SK-N-SH (cell line): ENCODE results near the gene NTRK3. TPM values are rescaled to one million over a fixed set of nuclear protein-coding genes. Genes with fewer than 3 reads are reported as not detected.

Experiments
- CTCF ChIA-PET: fragments of 300-600, 350-600 bp; formaldehyde crosslinking; extraction: SDS; loops from one replicate; lab custom pipeline; 2021; lab: Yijun Ruan, JAX
- POLR2A ChIA-PET: fragments of 350-600 bp; sonication (Branson Sonifier 250); formaldehyde crosslinking; extraction: SDS; loops from one replicate; lab custom pipeline; 2020; ENCODE audit warnings: antibody characterized with exemption, inconsistent platforms; lab: Yijun Ruan, JAX
- DNase-seq: peaks from one replicate; pipeline ENCODE4 v3.0.0; 2012
- H2AFZ ChIP-seq: fragments of 200-600 bp; sonication (generic); 2 replicates; pipeline ENCODE4 v1.8.1; 2016; ENCODE audit warnings: antibody characterized with exemption, mild to moderate bottlenecking, low read depth
- H3F3A ChIP-seq: fragments of 200-600 bp; sonication (generic); replicated peaks from 2 replicates; pipeline ENCODE3; 2016; ENCODE audit warnings: antibody characterized with exemption, mild to moderate bottlenecking; ENCODE audit not compliant: insufficient read depth
- H3K27ac ChIP-seq, 2 experiments: fragments of 200-500 bp in 1 of 2; fragments of 200-600 bp in 1 of 2; sonication (Bioruptor generic) in 1 of 2; sonication (generic), shearing (Covaris generic) in 1 of 2; 2 replicates each; pipeline versions ENCODE4 v1.5.1 to v1.6.1; 2014 to 2016; ENCODE audit warnings: low read depth in 2 of 2, inconsistent platforms in 1 of 2, low read length in 1 of 2, mild to moderate bottlenecking in 1 of 2, mixed read lengths in 1 of 2
- H3K27me3 ChIP-seq: fragments of 200-600 bp; sonication (generic), shearing (Covaris generic); 2 replicates; pipeline ENCODE4 v1.6.1; 2016; ENCODE audit warnings: mixed run types; ENCODE audit not compliant: insufficient read depth
- H3K36me3 ChIP-seq, 2 experiments: fragments of 200-500 bp in 1 of 2; fragments of 200-600 bp in 1 of 2; sonication (Bioruptor generic) in 1 of 2; sonication (generic) in 1 of 2; replicated peaks in 1 of 2; 2 replicates each; pipeline versions ENCODE3 to v1.5.1; 2014 to 2016; ENCODE audit warnings: low read length in 1 of 2, mild to moderate bottlenecking in 1 of 2; ENCODE audit not compliant: insufficient read depth in 2 of 2, control insufficient read depth in 1 of 2
- H3K4me1 ChIP-seq, 2 experiments: fragments of 200-500 bp in 1 of 2; fragments of 200-600 bp in 1 of 2; sonication (Bioruptor generic) in 1 of 2; sonication (generic), shearing (Covaris generic) in 1 of 2; 2 replicates each; pipeline versions ENCODE4 v1.5.1 to v1.6.1; 2014 to 2016; ENCODE audit warnings: low read depth in 1 of 2, low read length in 1 of 2, mixed run types in 1 of 2; ENCODE audit not compliant: insufficient read depth in 2 of 2, control insufficient read depth in 1 of 2
- H3K4me2 ChIP-seq: fragments of 200-600 bp; sonication (generic), shearing (Covaris generic); 2 replicates; pipeline ENCODE4 v1.6.1; 2017; ENCODE audit warnings: mixed run types
- H3K4me3 ChIP-seq, 2 experiments: fragments of 200-500 bp in 1 of 2; fragments of 200-600 bp in 1 of 2; sonication (Bioruptor generic) in 1 of 2; sonication (generic), shearing (Covaris generic) in 1 of 2; 2 replicates each; pipeline versions ENCODE4 v1.5.1 to v1.8.1; 2014 to 2016; ENCODE audit warnings: low read depth in 2 of 2, inconsistent platforms in 1 of 2, low read length in 1 of 2, mild to moderate bottlenecking in 1 of 2, mixed read lengths in 1 of 2, moderate library complexity in 1 of 2
- H3K79me2 ChIP-seq: fragments of 200-600 bp; sonication (generic); 2 replicates; pipeline ENCODE4 v1.8.1; 2017; ENCODE audit warnings: mild to moderate bottlenecking; ENCODE audit not compliant: insufficient read depth
- H3K9ac ChIP-seq: fragments of 200-600 bp; sonication (generic); 2 replicates; pipeline ENCODE4 v1.6.1; 2017; ENCODE audit warnings: mixed run types
- H3K9me2 ChIP-seq: fragments of 200-600 bp; sonication (generic); 2 replicates; pipeline ENCODE4 v1.6.1; 2017; ENCODE audit warnings: mixed run types
- H3K9me3 ChIP-seq: fragments of 200-600 bp; sonication (generic); 2 replicates; pipeline ENCODE4 v1.6.1; 2017; ENCODE audit warnings: mixed run types, mild to moderate bottlenecking, moderate library complexity
- H4K20me1 ChIP-seq: fragments of 200-600 bp; sonication (generic); 2 replicates; pipeline ENCODE4 v1.6.1; 2017; ENCODE audit warnings: mild to moderate bottlenecking, mixed run types; ENCODE audit not compliant: insufficient read depth
- CHD2 ChIP-seq: fragments of 150-350 bp; IDR thresholded peaks from 2 replicates; pipeline ENCODE4 v1.6.1; 2018; ENCODE audit warnings: low read length; ENCODE audit not compliant: partially characterized antibody
- CTCF ChIP-seq: fragments of 200-600 bp; sonication (generic); IDR thresholded peaks from 2 replicates; pipeline ENCODE4 v1.6.1; 2017; ENCODE audit warnings: antibody characterized with exemption, mild to moderate bottlenecking, moderate library complexity
- ELF1 ChIP-seq: IDR thresholded peaks from 2 replicates; pipeline ENCODE4 v1.4.0; 2012
- FOSL2 ChIP-seq: IDR thresholded peaks from 2 replicates; pipeline ENCODE4 v1.4.0; 2012; ENCODE audit warnings: low read depth, mild to moderate bottlenecking, moderate library complexity, borderline replicate concordance
- FOXM1 ChIP-seq: IDR thresholded peaks from 2 replicates; pipeline ENCODE4 v1.4.0; 2012; ENCODE audit warnings: low read depth, mild to moderate bottlenecking
- GABPA ChIP-seq: IDR thresholded peaks from 2 replicates; pipeline ENCODE4 v1.4.0; 2012; ENCODE audit warnings: low read depth, mild to moderate bottlenecking
- MAX ChIP-seq: IDR thresholded peaks from 2 replicates; pipeline ENCODE4 v1.4.0; 2012; ENCODE audit warnings: low read depth
- MEF2A ChIP-seq: IDR thresholded peaks from 2 replicates; pipeline ENCODE4 v1.4.0; 2012; ENCODE audit warnings: low read depth, borderline replicate concordance
- MXI1 ChIP-seq: IDR thresholded peaks from 2 replicates; pipeline ENCODE4 v1.6.1; 2012; ENCODE audit warnings: mild to moderate bottlenecking, low read depth, low read length, improper control_type of control experiment
- NFIC ChIP-seq: IDR thresholded peaks from 2 replicates; pipeline ENCODE4 v1.4.0; 2012; ENCODE audit warnings: borderline replicate concordance
- RAD21 ChIP-seq: IDR thresholded peaks from 2 replicates; pipeline ENCODE4 v1.6.1; 2012; ENCODE audit warnings: mild to moderate bottlenecking, low read length
- SIN3A ChIP-seq: IDR thresholded peaks from 2 replicates; pipeline ENCODE4 v1.6.1; 2012; ENCODE audit warnings: low read depth, mild to moderate bottlenecking, low read length, moderate library complexity, borderline replicate concordance
- SMC3 ChIP-seq: IDR thresholded peaks from 2 replicates; pipeline ENCODE4 v1.6.1; 2012; ENCODE audit warnings: low read depth, low read length, improper control_type of control experiment
- TAF1 ChIP-seq: IDR thresholded peaks from 2 replicates; pipeline ENCODE4 v1.6.1; 2012; ENCODE audit warnings: low read depth, mild to moderate bottlenecking, low read length, moderate library complexity, borderline replicate concordance
- TCF12 ChIP-seq: IDR thresholded peaks from 2 replicates; pipeline ENCODE4 v1.4.0; 2012
- USF2 ChIP-seq: fragments of 150-350 bp; IDR thresholded peaks from 2 replicates; pipeline ENCODE4 v1.6.1; 2017; ENCODE audit warnings: antibody characterized with exemption, low read length, low read depth, borderline replicate concordance
- YY1 ChIP-seq: IDR thresholded peaks from 2 replicates; pipeline ENCODE4 v1.4.0; 2012; ENCODE audit warnings: low read depth, mild to moderate bottlenecking
- WGBS: methylation state at CpG from one replicate; pipeline ENCODE4 v1.1.6; 2017; ENCODE audit warnings: low lambda C conversion rate; 5-methylcytosine and 5-hydroxymethylcytosine counted together
- polyA plus RNA-seq, 3 experiments: library from polyadenylated mRNA; depleted of rRNA; stranded (reverse); fragments of >200 nt; gene quantifications; 2 replicates each; pipeline ENCODE4 v1.2.3, GENCODE V29; 2012
- TF ChIP-seq, protein P1 (sequence below): IDR thresholded peaks from 2 replicates; pipeline ENCODE4 v1.4.0; 2012; ENCODE audit warnings: low read depth, borderline replicate concordance

The NTRK3 gene
- polyA plus RNA-seq, 1 of the 3 experiments (the other 2 are of a cell fraction): 2.6 TPM

GRCh38 chr15:88232771-88233201 lies 23.8 kb downstream of the NTRK3 start:
- H2AFZ ChIP-seq: no peak overlapping the region
- no peaks in the 10 kb centered on the region for H3K36me3 ChIP-seq
- WGBS: 12% methylated on average over 3 of the region's 4 CpGs
- no peaks in the 10 kb centered on the region for H3K9me2 ChIP-seq
- no peak overlapping the region for H3K4me2 ChIP-seq
- no peak overlapping the region for H3K4me3 ChIP-seq
- TF ChIP-seq FOSL2: no peak
- TF ChIP-seq ELF1: no peak
- TF ChIP-seq MAX: no peak
- TF ChIP-seq RAD21: no peak
- TF ChIP-seq, protein P1, sequence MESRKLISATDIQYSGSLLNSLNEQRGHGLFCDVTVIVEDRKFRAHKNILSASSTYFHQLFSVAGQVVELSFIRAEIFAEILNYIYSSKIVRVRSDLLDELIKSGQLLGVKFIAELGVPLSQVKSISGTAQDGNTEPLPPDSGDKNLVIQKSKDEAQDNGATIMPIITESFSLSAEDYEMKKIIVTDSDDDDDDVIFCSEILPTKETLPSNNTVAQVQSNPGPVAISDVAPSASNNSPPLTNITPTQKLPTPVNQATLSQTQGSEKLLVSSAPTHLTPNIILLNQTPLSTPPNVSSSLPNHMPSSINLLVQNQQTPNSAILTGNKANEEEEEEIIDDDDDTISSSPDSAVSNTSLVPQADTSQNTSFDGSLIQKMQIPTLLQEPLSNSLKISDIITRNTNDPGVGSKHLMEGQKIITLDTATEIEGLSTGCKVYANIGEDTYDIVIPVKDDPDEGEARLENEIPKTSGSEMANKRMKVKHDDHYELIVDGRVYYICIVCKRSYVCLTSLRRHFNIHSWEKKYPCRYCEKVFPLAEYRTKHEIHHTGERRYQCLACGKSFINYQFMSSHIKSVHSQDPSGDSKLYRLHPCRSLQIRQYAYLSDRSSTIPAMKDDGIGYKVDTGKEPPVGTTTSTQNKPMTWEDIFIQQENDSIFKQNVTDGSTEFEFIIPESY: no peak
- TF ChIP-seq MXI1: no peak
- TF ChIP-seq FOXM1: no peak
- TF ChIP-seq MEF2A: no peak
- no peak for TF ChIP-seq CTCF
- no peak for TF ChIP-seq YY1
- TF ChIP-seq SMC3: no peak
- no peak for TF ChIP-seq USF2
- TF ChIP-seq GABPA: no peak
- no peak for TF ChIP-seq TCF12
- no peak for TF ChIP-seq TAF1
- TF ChIP-seq SIN3A: no peak
- TF ChIP-seq CHD2: no peak
- TF ChIP-seq NFIC: no peak
- no peak overlapping the region for H3K9ac ChIP-seq
- no peaks in the 10 kb centered on the region for H4K20me1 ChIP-seq
- ChIA-PET CTCF (interaction anchor here (0.6 to 5.1 kb wide), 4 partner anchors 8 to 1981 kb away, joined by 3 to 41 read pairs (median 4); no protein-coding TSS in a partner anchor), POLR2A (no interaction called here)
- DNase-seq: no peak
- no peaks in the 10 kb centered on the region for H3K79me2 ChIP-seq
- H3K9me3 ChIP-seq: no peaks in the 10 kb centered on the region
- H3F3A ChIP-seq: no peaks in the 10 kb centered on the region
- no peaks in the 10 kb centered on the region for H3K27me3 ChIP-seq
- H3K4me1 ChIP-seq: no peaks in the 10 kb centered on the region
- no peak overlapping the region for H3K27ac ChIP-seq
